ENCODE results near the gene MAMDC2.

DNA sequence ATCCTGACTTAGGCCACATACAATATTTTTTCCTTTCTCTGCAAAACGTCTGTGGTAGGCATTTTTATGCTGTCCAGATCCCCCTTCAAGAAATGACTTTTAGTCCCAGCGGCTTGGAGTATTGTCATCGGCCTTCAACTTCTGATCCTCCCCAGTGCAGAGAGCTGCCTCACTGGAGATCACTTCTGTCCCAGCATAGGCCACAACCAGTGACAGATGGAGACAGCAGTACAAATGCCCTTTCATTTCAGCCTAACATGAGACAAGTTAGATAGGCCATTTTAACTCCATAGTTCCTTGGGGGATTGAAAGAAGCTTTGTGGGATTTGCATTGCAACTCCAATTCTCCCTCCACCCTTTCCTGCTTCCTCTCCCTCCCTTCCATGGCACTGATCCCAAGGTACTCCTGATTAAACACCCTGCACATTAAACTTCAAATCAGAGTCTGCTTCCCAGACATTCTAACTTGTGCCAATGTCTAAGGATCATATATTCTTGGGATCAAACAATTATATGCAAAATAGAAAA lies 3.2 kb upstream of the MAMDC2 start:
- TF ChIP-seq, protein P1, sequence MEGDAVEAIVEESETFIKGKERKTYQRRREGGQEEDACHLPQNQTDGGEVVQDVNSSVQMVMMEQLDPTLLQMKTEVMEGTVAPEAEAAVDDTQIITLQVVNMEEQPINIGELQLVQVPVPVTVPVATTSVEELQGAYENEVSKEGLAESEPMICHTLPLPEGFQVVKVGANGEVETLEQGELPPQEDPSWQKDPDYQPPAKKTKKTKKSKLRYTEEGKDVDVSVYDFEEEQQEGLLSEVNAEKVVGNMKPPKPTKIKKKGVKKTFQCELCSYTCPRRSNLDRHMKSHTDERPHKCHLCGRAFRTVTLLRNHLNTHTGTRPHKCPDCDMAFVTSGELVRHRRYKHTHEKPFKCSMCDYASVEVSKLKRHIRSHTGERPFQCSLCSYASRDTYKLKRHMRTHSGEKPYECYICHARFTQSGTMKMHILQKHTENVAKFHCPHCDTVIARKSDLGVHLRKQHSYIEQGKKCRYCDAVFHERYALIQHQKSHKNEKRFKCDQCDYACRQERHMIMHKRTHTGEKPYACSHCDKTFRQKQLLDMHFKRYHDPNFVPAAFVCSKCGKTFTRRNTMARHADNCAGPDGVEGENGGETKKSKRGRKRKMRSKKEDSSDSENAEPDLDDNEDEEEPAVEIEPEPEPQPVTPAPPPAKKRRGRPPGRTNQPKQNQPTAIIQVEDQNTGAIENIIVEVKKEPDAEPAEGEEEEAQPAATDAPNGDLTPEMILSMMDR (IDR thresholded peaks at IDR 0.05 in 4 of 5, conservative IDR thresholded peaks at IDR 0.05 in 1 of 5) = no peak
- no peak for TF ChIP-seq POLR2A (IDR thresholded peaks at IDR 0.05)

Measured in gastrocnemius medialis (tissue), 4 donors.